ENCODE data around the gene NEURL3. TPM values are rescaled to one million over a fixed set of nuclear protein-coding genes. Genes with fewer than 3 reads are reported as not detected.

NEURL3 gene
- total and polyA plus RNA-seq, 2 donors (not counting 3 experiments of a cell fraction or from before 2014, with no cell fraction given) = not detected

DNA sequence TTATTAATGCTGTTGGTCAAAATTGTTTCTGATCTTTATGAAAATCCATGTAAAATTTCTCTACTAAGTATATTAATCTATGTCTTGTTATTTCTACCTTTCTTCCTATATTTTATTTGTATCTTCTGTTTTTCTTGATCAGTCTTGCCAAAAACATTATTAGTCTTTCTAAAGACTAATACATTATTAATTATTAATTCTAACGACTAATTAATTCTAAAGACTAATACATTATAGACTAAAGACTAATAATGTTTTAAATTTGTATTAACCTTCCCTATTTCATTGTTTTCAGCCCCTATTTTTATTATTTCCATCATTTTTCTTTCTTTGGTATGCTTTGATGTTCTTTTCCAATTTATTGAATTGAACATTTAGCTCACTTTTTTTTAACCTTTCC, 27.7 kb downstream of the NEURL3 start:
- FAIRE-seq (no peak), DNase-seq (ENCODE audit: low read depth, low spot score) (no peak)
- ChIA-PET POLR2A (no interaction called here), CTCF (interaction anchor here (0.8 to 1.6 kb wide), 3 partner anchors 28 to 70 kb away, joined by 3 to 8 read pairs (median 3); no protein-coding TSS in a partner anchor)
- dilution Hi-C loops (cut with MboI; ENCODE audit: extremely low pct_ligation_motif_present, low sequenced_read_pairs) = no loop called here
- Histone ChIP-seq H3K36me3 (ENCODE audit: control insufficient read depth in 2 of 2, extremely low read depth in 1 of 2, insufficient read depth in 2 of 2, low read length in 2 of 2) (no peaks in the 10 kb centered on the region), H2AFZ (ENCODE audit: low read depth, low read length) (no peak overlapping the region), H3K4me3 (replicated peaks in 1 of 3; ENCODE audit: insufficient read depth in 1 of 3, low read depth in 1 of 3, low read length in 3 of 3) (no peak overlapping the region), H3K9me3 (replicated peaks; ENCODE audit: control insufficient read depth, insufficient read depth, low read length) (no peaks in the 10 kb centered on the region), H3K27me3 (ENCODE audit: control insufficient read depth in 2 of 2, insufficient read depth in 2 of 2, low read length in 2 of 2) (peaks cover 7 to 37% of the 10 kb centered on the region in 2 experiments), H3K4me2 (ENCODE audit: insufficient read depth, low read length) (no peak overlapping the region), H3K9ac (replicated peaks; ENCODE audit: extremely low read depth, insufficient read depth, low read length) (no peak overlapping the region), H4K20me1 (replicated peaks; ENCODE audit: control insufficient read depth, extremely low read depth, insufficient read depth, low read length) (no peaks in the 10 kb centered on the region), H3K27ac (ENCODE audit: insufficient read depth, low read depth, low read length) (no peak overlapping the region), H3K79me2 (ENCODE audit: control insufficient read depth, insufficient read depth, low read length) (no peaks in the 10 kb centered on the region), H3K9me1 (replicated peaks; ENCODE audit: control insufficient read depth, extremely low read depth, insufficient read depth, low read length) (no peaks in the 10 kb centered on the region), H3K4me1 (ENCODE audit: control insufficient read depth, extremely low read depth, insufficient read depth, low read length) (no peaks in the 10 kb centered on the region)
- no TSS peak for BruUV-seq (replicated peaks)
- TF ChIP-seq, protein P1, sequence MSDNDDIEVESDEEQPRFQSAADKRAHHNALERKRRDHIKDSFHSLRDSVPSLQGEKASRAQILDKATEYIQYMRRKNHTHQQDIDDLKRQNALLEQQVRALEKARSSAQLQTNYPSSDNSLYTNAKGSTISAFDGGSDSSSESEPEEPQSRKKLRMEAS (IDR thresholded peaks at IDR 0.05; ENCODE audit: insufficient read depth, insufficient read length) = no peak
- TF ChIP-seq MYC (IDR thresholded peaks at IDR 0.05; ENCODE audit: low read depth, low read length) (no peak), JUN (IDR thresholded peaks at IDR 0.05; ENCODE audit: borderline replicate concordance, insufficient read depth, insufficient read length, low read depth) (no peak), FOS (IDR thresholded peaks at IDR 0.05; ENCODE audit: borderline replicate concordance, insufficient read depth, low read length) (no peak), POLR2A (IDR thresholded peaks at IDR 0.05; ENCODE audit: low read depth, low read length) (no peak), GATA2 (IDR thresholded peaks at IDR 0.05; ENCODE audit: insufficient read depth, insufficient read length, low read depth, low read length) (no peak), EZH2 (IDR thresholded peaks at IDR 0.05; ENCODE audit: borderline replicate concordance, low read depth, low read length, severe bottlenecking) (no peak), POLR2AphosphoS5 (IDR thresholded peaks at IDR 0.05; ENCODE audit: insufficient read depth, low read depth, low read length) (no peak)
- TF ChIP-seq, protein P2, sequence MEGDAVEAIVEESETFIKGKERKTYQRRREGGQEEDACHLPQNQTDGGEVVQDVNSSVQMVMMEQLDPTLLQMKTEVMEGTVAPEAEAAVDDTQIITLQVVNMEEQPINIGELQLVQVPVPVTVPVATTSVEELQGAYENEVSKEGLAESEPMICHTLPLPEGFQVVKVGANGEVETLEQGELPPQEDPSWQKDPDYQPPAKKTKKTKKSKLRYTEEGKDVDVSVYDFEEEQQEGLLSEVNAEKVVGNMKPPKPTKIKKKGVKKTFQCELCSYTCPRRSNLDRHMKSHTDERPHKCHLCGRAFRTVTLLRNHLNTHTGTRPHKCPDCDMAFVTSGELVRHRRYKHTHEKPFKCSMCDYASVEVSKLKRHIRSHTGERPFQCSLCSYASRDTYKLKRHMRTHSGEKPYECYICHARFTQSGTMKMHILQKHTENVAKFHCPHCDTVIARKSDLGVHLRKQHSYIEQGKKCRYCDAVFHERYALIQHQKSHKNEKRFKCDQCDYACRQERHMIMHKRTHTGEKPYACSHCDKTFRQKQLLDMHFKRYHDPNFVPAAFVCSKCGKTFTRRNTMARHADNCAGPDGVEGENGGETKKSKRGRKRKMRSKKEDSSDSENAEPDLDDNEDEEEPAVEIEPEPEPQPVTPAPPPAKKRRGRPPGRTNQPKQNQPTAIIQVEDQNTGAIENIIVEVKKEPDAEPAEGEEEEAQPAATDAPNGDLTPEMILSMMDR (IDR thresholded peaks at IDR 0.05; ENCODE audit: extremely low read depth in 1 of 2, insufficient read depth in 1 of 2, low read depth in 1 of 2, low read length in 2 of 2) = no peak
- intact Hi-C loops (cut with micrococcal nuclease) = no loop called here

All from endothelial cell of umbilical vein (primary cell).